SH-SY5Y (cell line): ENCODE measurements around the gene NDRG4.

ENCODE experiments used
- GATA2 ChIP-seq: IDR thresholded peaks from 2 replicates; pipeline ENCODE4 v1.6.1; 2011; ENCODE audit warnings: mild to moderate bottlenecking, low read depth, low read length
- GATA3 ChIP-seq: IDR thresholded peaks from 2 replicates; pipeline ENCODE4 v1.6.1; 2011; ENCODE audit warnings: low read depth, mild to moderate bottlenecking, low read length, moderate library complexity

DNA sequence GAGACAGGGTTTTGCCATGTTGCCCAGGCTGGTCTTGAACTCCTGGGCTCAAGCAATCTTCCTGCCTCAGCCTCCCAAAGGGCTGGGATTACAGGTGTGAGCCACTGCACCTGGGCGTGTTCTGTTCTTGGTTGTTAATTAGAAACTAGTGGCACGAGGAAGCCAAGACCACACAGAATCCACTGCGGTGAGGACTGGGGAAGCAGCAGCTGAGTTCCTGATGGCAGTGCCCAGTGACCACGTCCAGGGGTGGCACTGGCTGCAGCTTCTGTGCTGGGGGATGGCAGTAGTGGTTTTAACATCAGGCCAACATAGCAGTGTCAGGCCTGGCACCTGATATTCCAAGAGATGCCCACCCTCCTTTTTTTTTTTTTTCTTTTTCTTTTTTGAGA, 39.7 kb upstream of the NDRG4 start:
- TF ChIP-seq GATA2 (no peak), GATA3 (no peak)
